ENCODE data around the gene GALM. TPM values are rescaled to one million over a fixed set of nuclear protein-coding genes. Genes with fewer than 3 reads are reported as not detected.

The GALM gene
- polyA plus RNA-seq, 1 donor (not counting 4 experiments of a cell fraction or from before 2014, with no cell fraction given) = 1.2 TPM

- H3K4me2 ChIP-seq (ENCODE audit: control insufficient read depth, extremely low read depth, insufficient read depth, low read depth, low read length) = no peak overlapping the region
- no peaks in the 10 kb centered on the region for H3K9me3 ChIP-seq (ENCODE audit: control insufficient read depth, low read depth, low read length)
- dilution Hi-C loops (cut with MboI; ENCODE audit: extremely low pct_ligation_motif_present, low sequenced_read_pairs) = no loop called here
- no peak for DNase-seq (ENCODE audit: low read depth, low spot score)
- no peak overlapping the region for H3K9ac ChIP-seq (ENCODE audit: control insufficient read depth, extremely low read depth, insufficient read depth, low read length)
- H3K9me1 ChIP-seq (ENCODE audit: control insufficient read depth, extremely low read depth, insufficient read depth, low read length) = no peaks in the 10 kb centered on the region
- no peak overlapping the region for H3K4me3 ChIP-seq (ENCODE audit: control insufficient read depth in 2 of 3, extremely low read depth in 1 of 3, insufficient read depth in 2 of 3, low read depth in 1 of 3, low read length in 3 of 3)
- H2AFZ ChIP-seq (ENCODE audit: control insufficient read depth, low read length) = no peak overlapping the region
- no peaks in the 10 kb centered on the region for H3K36me3 ChIP-seq (ENCODE audit: control insufficient read depth in 2 of 2, extremely low read depth in 1 of 2, insufficient read depth in 2 of 2, low read length in 2 of 2)
- H3K27ac ChIP-seq (ENCODE audit: control insufficient read depth, insufficient read depth, low read length) = no peak overlapping the region
- H3K79me2 ChIP-seq (ENCODE audit: control insufficient read depth, insufficient read depth, low read length) = no peaks in the 10 kb centered on the region
- no peaks in the 10 kb centered on the region for H3K27me3 ChIP-seq (ENCODE audit: control insufficient read depth, extremely low read depth, insufficient read depth, low read length)
- no peak for FAIRE-seq
- TF ChIP-seq CTCF (optimal IDR thresholded peaks at IDR 0.05 in 1 of 3, IDR thresholded peaks at IDR 0.05 in 1 of 3, conservative IDR thresholded peaks at IDR 0.05 in 1 of 3; ENCODE audit: extremely low read depth in 1 of 3, insufficient read depth in 2 of 3, low read length in 3 of 3) (no peak), EZH2 (IDR thresholded peaks at IDR 0.05; ENCODE audit: low read length) (no peak)
- H3K4me1 ChIP-seq (ENCODE audit: control insufficient read depth, extremely low read depth, insufficient read depth, low read length) = no peaks in the 10 kb centered on the region
- H4K20me1 ChIP-seq (ENCODE audit: control insufficient read depth, extremely low read depth, insufficient read depth, low read length) = no peaks in the 10 kb centered on the region
These were observed 36.2 kb upstream of the GALM start for GRCh38 chr2:38629684-38630083.

GRCh38 chr2:38631976-38632375, 33.9 kb upstream of the GALM start:
- H3K4me3 ChIP-seq (ENCODE audit: control insufficient read depth in 2 of 3, extremely low read depth in 1 of 3, insufficient read depth in 2 of 3, low read depth in 1 of 3, low read length in 3 of 3) = no peak overlapping the region
- no peak overlapping the region for H3K27ac ChIP-seq (ENCODE audit: control insufficient read depth, insufficient read depth, low read length)
- no peaks in the 10 kb centered on the region for H3K36me3 ChIP-seq (ENCODE audit: control insufficient read depth in 2 of 2, extremely low read depth in 1 of 2, insufficient read depth in 2 of 2, low read length in 2 of 2)
- dilution Hi-C loops (cut with MboI; ENCODE audit: extremely low pct_ligation_motif_present, low sequenced_read_pairs) = no loop called here
- H3K4me2 ChIP-seq (ENCODE audit: control insufficient read depth, extremely low read depth, insufficient read depth, low read depth, low read length) = no peak overlapping the region
- DNase-seq (ENCODE audit: low read depth, low spot score) (no peak), FAIRE-seq (no peak)
- no peak for TF ChIP-seq EZH2 (IDR thresholded peaks at IDR 0.05; ENCODE audit: low read length)
- no peak for TF ChIP-seq CTCF (optimal IDR thresholded peaks at IDR 0.05 in 1 of 3, IDR thresholded peaks at IDR 0.05 in 1 of 3, conservative IDR thresholded peaks at IDR 0.05 in 1 of 3; ENCODE audit: extremely low read depth in 1 of 3, insufficient read depth in 2 of 3, low read length in 3 of 3)
- no peaks in the 10 kb centered on the region for H4K20me1 ChIP-seq (ENCODE audit: control insufficient read depth, extremely low read depth, insufficient read depth, low read length)
- H3K9me1 ChIP-seq (ENCODE audit: control insufficient read depth, extremely low read depth, insufficient read depth, low read length) = no peaks in the 10 kb centered on the region
- no peak overlapping the region for H2AFZ ChIP-seq (ENCODE audit: control insufficient read depth, low read length)
- no peaks in the 10 kb centered on the region for H3K9me3 ChIP-seq (ENCODE audit: control insufficient read depth, low read depth, low read length)
- no peaks in the 10 kb centered on the region for H3K27me3 ChIP-seq (ENCODE audit: control insufficient read depth, extremely low read depth, insufficient read depth, low read length)
- H3K79me2 ChIP-seq (ENCODE audit: control insufficient read depth, insufficient read depth, low read length) = no peaks in the 10 kb centered on the region
- H3K4me1 ChIP-seq (ENCODE audit: control insufficient read depth, extremely low read depth, insufficient read depth, low read length) = no peaks in the 10 kb centered on the region
- no peak overlapping the region for H3K9ac ChIP-seq (ENCODE audit: control insufficient read depth, extremely low read depth, insufficient read depth, low read length)
